LNCaP clone FGC (cell line): ENCODE results near the gene IRAK2.

ENCODE experiments used
- DNase-seq: peaks from one replicate; pipeline ENCODE4 v3.0.0-alpha.2; 2011; ENCODE audit warnings: low read depth
- H3K4me3 ChIP-seq: 2 replicates; pipeline ENCODE4 v1.5.1; 2011; ENCODE audit warnings: mild to moderate bottlenecking, low read depth, low read length, control low read depth
- TF ChIP-seq, protein P1 (sequence below): IDR thresholded peaks from 2 replicates; pipeline ENCODE4 v1.5.1; 2012; ENCODE audit warnings: mild to moderate bottlenecking; ENCODE audit not compliant: control insufficient read depth, insufficient read depth; ENCODE audit errors: extremely low read depth

Gene IRAK2

DNA sequence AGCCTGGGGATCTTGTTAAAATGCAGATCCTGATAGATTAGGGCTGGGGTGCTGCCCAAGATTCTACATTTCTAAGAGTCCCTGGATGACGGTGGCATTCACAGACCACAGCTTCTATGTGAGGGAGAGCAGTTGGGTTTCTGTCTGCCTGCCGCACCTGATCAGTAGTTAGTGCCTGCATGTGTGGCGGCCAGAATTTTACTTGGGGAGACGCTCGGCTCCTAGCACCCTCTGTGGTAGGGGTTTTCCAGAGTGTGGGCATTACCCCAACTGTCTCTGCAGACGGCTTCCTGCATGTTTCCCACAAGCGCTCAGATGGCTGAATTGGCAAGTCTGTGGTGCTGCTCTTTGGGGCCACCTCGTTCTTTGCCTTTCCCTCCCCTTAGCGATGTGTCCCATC, 119.8 kb downstream of the IRAK2 start:
- DNase-seq = no peak
- TF ChIP-seq, protein P1, sequence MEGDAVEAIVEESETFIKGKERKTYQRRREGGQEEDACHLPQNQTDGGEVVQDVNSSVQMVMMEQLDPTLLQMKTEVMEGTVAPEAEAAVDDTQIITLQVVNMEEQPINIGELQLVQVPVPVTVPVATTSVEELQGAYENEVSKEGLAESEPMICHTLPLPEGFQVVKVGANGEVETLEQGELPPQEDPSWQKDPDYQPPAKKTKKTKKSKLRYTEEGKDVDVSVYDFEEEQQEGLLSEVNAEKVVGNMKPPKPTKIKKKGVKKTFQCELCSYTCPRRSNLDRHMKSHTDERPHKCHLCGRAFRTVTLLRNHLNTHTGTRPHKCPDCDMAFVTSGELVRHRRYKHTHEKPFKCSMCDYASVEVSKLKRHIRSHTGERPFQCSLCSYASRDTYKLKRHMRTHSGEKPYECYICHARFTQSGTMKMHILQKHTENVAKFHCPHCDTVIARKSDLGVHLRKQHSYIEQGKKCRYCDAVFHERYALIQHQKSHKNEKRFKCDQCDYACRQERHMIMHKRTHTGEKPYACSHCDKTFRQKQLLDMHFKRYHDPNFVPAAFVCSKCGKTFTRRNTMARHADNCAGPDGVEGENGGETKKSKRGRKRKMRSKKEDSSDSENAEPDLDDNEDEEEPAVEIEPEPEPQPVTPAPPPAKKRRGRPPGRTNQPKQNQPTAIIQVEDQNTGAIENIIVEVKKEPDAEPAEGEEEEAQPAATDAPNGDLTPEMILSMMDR = no peak
- no peak overlapping the region for H3K4me3 ChIP-seq

GRCh38 chr3:10285272-10286132, 120.8 kb downstream of the IRAK2 start:
- DNase-seq = no peak
- no peak overlapping the region for H3K4me3 ChIP-seq
- TF ChIP-seq, protein P1 = no peak

- H3K4me3 ChIP-seq = no peak overlapping the region
- peak; percentile 77 for DNase-seq
- TF ChIP-seq, protein P1 = no peak
Observed at GRCh38 chr3:10286133-10286524, 121.4 kb downstream of the IRAK2 start.

DNA sequence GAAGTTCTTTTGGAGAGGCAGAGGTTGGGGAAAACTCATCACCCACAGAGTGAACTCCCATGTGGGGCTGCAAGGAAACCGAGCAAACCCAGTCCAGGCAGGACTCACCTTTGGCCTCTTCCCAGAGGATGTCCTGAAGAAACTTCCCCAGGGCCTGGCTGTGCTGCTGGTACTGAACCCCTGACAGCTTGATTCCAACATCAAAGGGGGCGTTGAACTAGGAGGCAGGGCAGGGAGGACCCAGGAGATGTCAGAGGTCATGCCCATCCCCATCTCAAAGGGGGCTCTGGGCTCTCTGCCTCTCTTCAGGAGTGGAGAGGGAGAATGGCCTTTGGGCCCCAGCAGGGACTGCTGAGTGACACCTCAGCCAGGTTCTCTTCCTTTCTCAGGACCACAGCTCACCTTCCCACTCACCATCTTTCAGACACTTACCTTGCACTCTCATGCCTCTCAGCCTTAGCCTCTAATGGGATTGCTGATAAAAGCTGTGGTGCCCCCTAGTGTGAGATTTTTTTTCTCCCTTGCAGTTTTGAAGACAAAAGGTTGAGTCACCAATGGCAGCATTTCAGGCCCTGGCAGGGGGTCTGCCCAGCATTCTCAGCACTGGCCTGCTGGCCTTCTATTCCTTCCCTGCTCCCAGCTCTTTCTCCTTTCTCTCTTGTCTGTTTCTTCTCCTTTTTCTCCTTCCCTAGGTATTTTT, 122.0 kb downstream of the IRAK2 start:
- no peak for DNase-seq
- TF ChIP-seq, protein P1 = peak; percentile 43
- H3K4me3 ChIP-seq = no peak overlapping the region

DNA sequence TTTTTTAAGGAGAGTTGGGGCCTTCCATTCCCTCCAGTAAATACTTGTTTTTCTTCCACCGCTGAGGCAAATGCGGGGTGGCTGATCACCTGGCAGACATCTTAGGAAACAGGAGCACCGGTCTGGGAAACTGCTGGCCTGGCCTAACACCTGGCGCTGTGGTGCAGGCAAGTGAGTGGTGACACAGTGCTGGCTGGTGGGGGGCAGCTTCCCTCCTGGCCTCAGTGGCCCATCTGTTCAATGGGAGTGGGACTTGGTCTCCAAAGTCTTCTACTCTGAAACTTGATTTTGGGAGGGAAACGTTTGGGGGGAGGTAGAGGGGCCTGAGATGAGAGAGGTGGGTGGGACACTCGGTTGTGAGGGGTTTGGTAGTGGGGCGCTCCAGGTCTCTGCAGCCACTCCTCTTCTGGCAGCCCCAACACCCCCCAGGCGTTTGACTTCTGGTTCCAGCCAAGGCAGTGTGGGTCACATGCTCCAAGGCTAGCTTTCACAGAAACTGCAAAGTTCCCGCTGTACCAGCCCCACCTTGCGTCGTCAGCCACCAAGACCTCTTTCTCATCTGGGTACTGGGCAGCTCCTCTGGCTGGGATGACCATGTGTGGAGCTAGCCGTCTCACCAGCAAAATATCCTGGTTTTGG, 123.3 kb downstream of the IRAK2 start:
- no peak overlapping the region for H3K4me3 ChIP-seq
- no peak for DNase-seq
- TF ChIP-seq, protein P1 = no peak

DNA sequence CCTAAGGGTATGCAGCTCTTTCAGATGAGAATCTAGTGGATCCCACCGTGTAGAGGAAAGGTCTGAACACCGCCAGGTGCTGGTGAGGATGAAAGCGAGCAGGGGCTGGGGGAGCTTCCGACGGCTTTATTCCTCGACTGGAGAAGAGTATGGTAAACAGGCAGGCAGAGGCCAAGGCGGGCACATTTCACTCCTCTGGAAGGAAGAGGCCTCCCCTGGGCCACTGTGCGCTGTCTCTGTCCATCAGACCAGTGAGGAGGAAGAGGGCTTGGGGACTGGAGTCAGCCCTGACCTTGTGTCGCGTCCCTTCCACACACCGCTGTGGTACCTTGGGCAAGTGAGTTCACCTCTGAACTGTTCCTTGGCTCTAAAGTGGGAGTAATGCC, 123.8 kb downstream of the IRAK2 start:
- no peak for DNase-seq
- TF ChIP-seq, protein P1 = no peak

More for the DNA sequence above, 123.8 kb downstream of the IRAK2 start:
- no peak overlapping the region for H3K4me3 ChIP-seq
